KMS-11 (cell line): ENCODE results near the gene CLEC2A.

ENCODE experiments used
- H2AFZ ChIP-seq: fragments of 200-600 bp; sonication (generic); 2 replicates; pipeline ENCODE4 v1.6.1; 2016; ENCODE audit warnings: antibody characterized with exemption, mixed run types, low read depth
- H3K27ac ChIP-seq: fragments of 200-600 bp; sonication (generic); 2 replicates; pipeline ENCODE4 v1.6.1; 2016; ENCODE audit warnings: mild to moderate bottlenecking, mixed run types
- H3K27me3 ChIP-seq: fragments of 200-600 bp; sonication (generic); 2 replicates; pipeline ENCODE4 v1.6.1; 2017; ENCODE audit warnings: mild to moderate bottlenecking, low read depth, mixed run types, moderate library complexity; ENCODE audit not compliant: insufficient read depth
- H3K36me3 ChIP-seq: fragments of 200-600 bp; sonication (generic); 2 replicates; pipeline ENCODE4 v1.6.1; 2017; ENCODE audit warnings: mild to moderate bottlenecking, mixed run types; ENCODE audit not compliant: insufficient read depth
- H3K4me1 ChIP-seq: fragments of 200-600 bp; sonication (generic); 2 replicates; pipeline ENCODE4 v1.6.1; 2016; ENCODE audit warnings: mild to moderate bottlenecking, low read depth, mixed run types; ENCODE audit not compliant: poor library complexity, severe bottlenecking
- H3K4me2 ChIP-seq: fragments of 200-600 bp; sonication (generic); 2 replicates; pipeline ENCODE4 v1.7.0; 2016; ENCODE audit warnings: mild to moderate bottlenecking, mixed run types
- H3K4me3 ChIP-seq: fragments of 200-600 bp; sonication (generic); IDR thresholded peaks from 2 replicates; pipeline ENCODE4 v1.6.1; 2017; ENCODE audit warnings: low read depth, low read length, mixed read lengths; ENCODE audit not compliant: insufficient read depth
- H3K79me2 ChIP-seq: fragments of 200-600 bp; sonication (generic); 2 replicates; pipeline ENCODE4 v1.6.1; 2016; ENCODE audit warnings: low read depth, mixed run types; ENCODE audit not compliant: insufficient read depth
- H3K9ac ChIP-seq: fragments of 200-600 bp; sonication (generic); 2 replicates; pipeline ENCODE4 v1.6.1; 2016; ENCODE audit warnings: mild to moderate bottlenecking, mixed run types
- H4K20me1 ChIP-seq: fragments of 200-600 bp; sonication (generic); 2 replicates; pipeline ENCODE4 v1.6.1; 2016; ENCODE audit warnings: mild to moderate bottlenecking, mixed run types; ENCODE audit not compliant: insufficient read depth
- TF ChIP-seq, protein P1 (sequence below): fragments of 200-600 bp; sonication (generic); conservative IDR thresholded peaks from 2 replicates; pipeline ENCODE4 v1.6.1; 2017; ENCODE audit warnings: low read depth, mild to moderate bottlenecking, antibody characterized with exemption, low read length, moderate library complexity, mixed read lengths

CLEC2A gene

DNA sequence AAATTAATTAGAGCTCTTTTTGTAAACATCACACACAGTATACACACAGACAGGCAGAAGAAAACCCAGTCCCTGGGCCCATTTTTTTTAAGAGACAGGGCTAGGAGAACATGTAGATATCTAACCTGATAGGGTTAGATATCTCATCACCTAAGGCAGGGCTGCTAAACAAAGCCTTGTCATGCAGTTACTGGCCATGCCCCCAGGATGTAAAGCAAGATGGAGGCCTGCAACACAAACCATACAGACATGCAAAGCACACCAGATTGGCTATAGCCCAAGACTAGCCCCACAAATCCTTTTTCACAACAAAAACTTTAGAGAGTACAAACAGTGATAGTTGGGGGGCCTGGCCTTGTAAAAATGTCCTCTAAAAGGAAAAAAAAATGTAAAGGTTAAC, 20.5 kb downstream of the CLEC2A start:
- Histone ChIP-seq H4K20me1 (no peaks in the 10 kb centered on the region), H3K36me3 (no peaks in the 10 kb centered on the region), H3K9ac (no peak overlapping the region), H3K79me2 (no peaks in the 10 kb centered on the region), H3K4me2 (no peak overlapping the region), H3K4me1 (no peaks in the 10 kb centered on the region), H2AFZ (no peak overlapping the region), H3K27ac (no peak overlapping the region), H3K27me3 (no peaks in the 10 kb centered on the region), H3K4me3 (no peak overlapping the region)
- TF ChIP-seq, protein P1, sequence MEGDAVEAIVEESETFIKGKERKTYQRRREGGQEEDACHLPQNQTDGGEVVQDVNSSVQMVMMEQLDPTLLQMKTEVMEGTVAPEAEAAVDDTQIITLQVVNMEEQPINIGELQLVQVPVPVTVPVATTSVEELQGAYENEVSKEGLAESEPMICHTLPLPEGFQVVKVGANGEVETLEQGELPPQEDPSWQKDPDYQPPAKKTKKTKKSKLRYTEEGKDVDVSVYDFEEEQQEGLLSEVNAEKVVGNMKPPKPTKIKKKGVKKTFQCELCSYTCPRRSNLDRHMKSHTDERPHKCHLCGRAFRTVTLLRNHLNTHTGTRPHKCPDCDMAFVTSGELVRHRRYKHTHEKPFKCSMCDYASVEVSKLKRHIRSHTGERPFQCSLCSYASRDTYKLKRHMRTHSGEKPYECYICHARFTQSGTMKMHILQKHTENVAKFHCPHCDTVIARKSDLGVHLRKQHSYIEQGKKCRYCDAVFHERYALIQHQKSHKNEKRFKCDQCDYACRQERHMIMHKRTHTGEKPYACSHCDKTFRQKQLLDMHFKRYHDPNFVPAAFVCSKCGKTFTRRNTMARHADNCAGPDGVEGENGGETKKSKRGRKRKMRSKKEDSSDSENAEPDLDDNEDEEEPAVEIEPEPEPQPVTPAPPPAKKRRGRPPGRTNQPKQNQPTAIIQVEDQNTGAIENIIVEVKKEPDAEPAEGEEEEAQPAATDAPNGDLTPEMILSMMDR, result no peak

DNA sequence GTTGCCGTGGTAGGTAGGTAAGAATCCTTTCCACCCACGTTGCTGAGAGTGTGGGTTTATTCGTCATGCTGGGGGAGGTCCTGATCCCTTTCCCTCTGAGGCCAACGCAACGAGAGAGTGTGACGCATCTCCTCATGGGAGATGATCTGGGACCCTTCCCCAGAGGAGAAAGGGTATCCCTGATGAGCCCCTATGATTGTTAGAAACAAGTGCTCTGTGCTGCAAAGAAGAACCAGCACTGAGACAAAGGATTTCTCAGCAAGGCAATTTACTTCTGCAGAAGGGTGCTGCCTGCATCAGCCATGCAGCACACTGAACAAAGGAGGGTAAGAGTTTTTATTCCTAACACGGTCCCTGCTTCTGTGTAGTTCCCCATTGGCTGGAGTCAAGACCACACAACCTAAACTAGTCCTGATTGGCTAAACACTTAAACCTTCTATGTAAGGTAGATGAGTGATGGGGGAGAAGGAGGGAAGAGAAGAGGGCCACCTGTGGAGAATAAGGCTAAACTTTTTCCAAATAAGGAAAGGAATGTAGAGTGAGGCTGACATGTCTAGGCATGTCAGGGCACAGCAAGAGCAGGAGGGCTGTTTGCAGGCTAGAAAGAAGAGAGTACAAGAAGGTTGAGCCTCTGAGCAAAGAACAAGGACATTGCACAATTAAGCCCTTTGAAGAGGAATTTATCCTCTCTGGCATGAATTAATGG, 21.3 kb downstream of the CLEC2A start:
- no peaks in the 10 kb centered on the region for H3K79me2 ChIP-seq
- H3K4me2 ChIP-seq, result no peak overlapping the region
- H3K27ac ChIP-seq, result no peak overlapping the region
- TF ChIP-seq, protein P1, result no peak
- H3K4me1 ChIP-seq, result no peaks in the 10 kb centered on the region
- H3K4me3 ChIP-seq, result no peak overlapping the region
- no peak overlapping the region for H3K9ac ChIP-seq
- H2AFZ ChIP-seq, result no peak overlapping the region
- no peaks in the 10 kb centered on the region for H4K20me1 ChIP-seq
- H3K36me3 ChIP-seq, result no peaks in the 10 kb centered on the region
- H3K27me3 ChIP-seq, result no peaks in the 10 kb centered on the region

DNA sequence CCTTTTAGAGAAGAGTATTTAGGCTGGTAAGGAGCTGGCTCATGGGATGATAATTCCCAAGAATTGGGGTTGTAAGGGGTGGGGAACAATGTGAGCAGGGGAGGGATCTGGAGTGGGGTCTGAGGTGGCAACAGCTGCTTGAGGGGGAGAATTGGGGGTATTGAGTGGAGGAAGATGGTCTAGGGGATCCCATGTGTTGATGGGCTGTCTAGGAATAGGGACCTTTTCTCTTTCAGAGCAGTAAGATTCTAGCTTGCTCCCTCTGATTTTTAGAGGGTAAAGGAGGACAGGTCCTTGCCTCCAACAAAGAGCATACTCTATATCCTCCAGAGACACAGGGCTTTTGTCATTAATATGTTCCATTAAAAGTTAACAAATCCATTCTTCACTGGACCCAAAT, 22.4 kb downstream of the CLEC2A start:
- TF ChIP-seq, protein P1, result no peak
- Histone ChIP-seq H3K36me3 (no peaks in the 10 kb centered on the region), H3K4me2 (no peak overlapping the region), H3K4me3 (no peak overlapping the region), H3K27me3 (no peaks in the 10 kb centered on the region), H3K4me1 (no peaks in the 10 kb centered on the region), H3K9ac (no peak overlapping the region), H3K79me2 (no peaks in the 10 kb centered on the region), H4K20me1 (no peaks in the 10 kb centered on the region), H3K27ac (no peak overlapping the region), H2AFZ (no peak overlapping the region)

DNA sequence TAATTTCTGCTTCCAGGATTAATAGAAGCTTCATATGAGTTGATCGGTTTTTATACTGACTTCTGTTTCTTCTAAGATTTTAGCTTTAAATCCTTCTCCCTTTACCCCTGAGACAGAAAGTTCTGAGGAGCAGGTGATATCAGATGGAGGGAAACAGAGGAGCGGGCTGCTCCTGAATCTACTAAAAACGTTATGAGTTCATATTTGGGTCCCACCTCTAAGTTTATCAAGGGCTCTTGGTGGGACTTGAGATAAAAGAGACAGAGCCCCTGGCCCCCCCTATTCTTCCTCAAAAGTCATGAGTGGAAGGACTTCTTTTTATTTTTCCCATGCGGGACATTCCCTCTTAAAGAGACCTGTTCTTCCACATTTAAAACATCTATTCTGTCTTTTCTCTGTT, 23.8 kb downstream of the CLEC2A start:
- TF ChIP-seq, protein P1, result no peak
- Histone ChIP-seq H3K4me2 (no peak overlapping the region), H3K27ac (no peak overlapping the region), H3K36me3 (no peaks in the 10 kb centered on the region), H3K9ac (no peak overlapping the region), H3K79me2 (no peaks in the 10 kb centered on the region), H4K20me1 (no peaks in the 10 kb centered on the region), H3K4me1 (no peaks in the 10 kb centered on the region), H3K4me3 (no peak overlapping the region), H2AFZ (no peak overlapping the region), H3K27me3 (no peaks in the 10 kb centered on the region)
